Stimulated activated CD8-positive, alpha-beta memory T cell treated with anti-CD3 and anti-CD28 coated beads, Interleukin-7, amount 100 ng/mL, for 4 hours (primary cell): Measurements from ENCODE around the gene NTRK1.

ENCODE experiments used
- DNase-seq, 2 donors: peaks; one replicate each; pipeline ENCODE4 v3.0.0-alpha.2; 2020; ENCODE audit warnings: low read depth in 2 of 2

Gene NTRK1

DNA sequence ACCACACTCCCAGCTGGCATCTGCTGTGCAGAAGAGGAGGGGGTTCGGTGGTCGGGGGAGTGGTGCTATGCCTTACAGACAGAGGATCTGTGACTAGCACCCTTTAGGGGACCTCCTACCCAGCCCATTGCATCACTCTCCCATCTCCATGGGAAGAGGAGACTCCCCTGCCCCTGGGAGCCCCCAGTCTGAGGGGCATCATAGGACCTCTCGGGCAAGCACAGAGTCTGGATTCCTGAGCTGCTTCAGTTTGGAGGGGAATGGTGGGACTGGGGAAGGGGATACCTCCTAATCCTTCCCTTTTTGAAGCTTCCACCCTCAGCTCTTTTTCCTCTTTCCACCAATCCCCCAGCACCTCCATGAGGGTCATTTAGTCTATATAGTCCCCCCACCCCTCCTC lies 3.1 kb upstream of the NTRK1 start:
- no peak for DNase-seq

DNA sequence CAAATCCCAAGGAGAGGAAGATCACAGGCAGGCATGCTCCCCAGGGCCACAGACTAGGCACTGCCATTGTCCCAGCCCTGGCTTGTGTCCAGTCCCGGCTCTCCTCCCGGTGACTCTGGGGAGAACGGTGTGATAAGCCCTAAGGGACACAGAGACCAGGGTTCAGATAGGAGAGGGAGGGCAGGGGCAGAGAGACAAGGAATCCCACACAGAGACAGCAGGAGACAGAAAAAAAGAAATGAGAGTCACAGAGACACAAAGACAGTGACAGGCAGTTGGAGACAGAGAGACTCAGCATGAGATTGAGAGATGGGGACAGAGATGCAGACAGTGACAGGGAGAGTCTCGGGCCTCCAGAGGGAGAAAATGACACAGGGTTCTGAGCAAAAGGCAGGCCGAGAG lies 2.1 kb upstream of the NTRK1 start:
- DNase-seq: no peak

DNA sequence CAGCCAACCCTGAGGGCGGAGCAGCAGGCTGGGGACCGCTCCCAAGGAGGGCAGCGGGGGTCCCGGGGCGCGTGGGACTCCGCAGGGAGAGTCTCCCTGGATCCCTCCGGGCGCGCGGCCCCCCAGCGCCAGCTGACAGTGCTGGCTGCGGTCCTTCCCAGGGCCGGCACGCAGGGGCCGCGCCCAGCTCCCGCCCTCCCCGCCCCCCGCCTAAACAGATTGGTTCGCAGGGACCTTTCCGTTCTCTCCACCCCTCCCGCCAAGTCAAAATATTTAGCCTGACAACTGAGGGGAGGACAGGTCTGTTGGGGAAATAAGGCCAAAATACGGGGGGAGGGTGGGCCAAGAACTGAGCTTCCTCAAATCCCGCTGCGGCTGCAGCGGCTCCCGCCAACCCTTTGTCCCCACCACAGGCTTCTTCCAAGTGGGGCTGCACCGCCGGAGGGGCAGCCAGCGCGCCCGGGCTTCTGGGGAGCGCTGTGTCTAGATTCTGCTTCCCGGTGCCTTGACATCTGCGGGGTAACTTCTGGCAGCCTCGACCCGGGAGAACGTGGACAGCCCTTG lies 1.6 kb upstream of the NTRK1 start, which contains the start of gene INSRR:
Gene INSRR (minus strand): TSS at position 159 of the 564 bp plus-strand sequence. CDS start 496 bp downstream, outside the sequence.
- no peak for DNase-seq

DNA sequence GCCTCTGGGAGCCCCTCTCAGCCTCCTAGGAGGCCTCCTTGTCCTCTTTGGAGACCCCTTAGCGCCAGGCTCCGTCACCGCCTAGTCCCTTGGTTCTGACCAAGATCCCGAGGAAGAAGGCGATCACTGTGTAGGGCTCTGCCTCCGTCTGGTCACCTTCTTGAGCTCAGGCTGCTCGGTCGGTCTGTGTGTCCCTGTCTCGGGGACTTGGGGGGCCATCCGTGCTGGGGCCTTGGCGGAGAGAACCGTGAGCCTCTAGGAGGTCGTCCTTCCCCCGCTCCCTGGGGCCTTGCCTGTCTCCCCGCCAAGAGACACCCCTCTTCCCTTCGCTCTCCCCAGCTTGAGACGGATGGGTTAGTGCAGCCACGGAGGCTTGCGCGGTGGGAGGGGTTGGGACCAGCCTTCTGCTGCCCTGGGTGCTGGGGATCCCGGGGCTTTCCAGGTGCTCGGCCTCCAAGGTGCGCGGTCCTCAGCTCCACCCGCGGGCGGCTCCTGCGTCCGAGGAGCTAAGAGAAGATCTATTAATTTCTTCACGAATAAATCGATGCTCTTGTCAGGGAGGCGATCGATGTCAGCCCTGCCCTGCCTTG lies 1.0 kb upstream of the NTRK1 start:
- DNase-seq: no peak

DNA sequence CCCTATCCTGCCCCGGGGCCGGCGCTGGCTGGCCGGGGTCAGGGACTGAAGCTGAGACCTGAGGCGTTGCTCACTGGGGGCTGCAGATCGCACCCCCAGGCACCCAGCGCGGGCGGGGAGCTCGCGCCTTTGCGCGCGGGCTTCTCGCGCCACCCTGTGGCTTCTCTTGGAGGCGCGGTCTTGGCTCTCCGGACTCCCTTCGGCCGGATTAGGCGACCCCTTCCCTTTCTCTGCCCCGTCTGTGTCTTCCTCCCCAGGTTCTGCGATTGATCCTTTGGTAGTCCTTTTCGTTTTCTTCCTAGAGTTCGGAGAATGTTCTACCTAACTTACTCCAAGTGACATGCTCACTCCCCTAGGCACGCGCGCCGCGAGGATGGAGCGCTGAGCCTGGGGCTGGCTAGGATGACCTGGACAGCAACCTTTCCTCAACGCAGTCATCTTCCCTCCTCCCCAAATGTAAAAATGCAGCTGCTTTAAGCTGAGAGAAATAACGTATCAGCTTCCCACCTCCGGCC lies 495 bp upstream of the NTRK1 start:
- DNase-seq: peak in 1 of 2 donors; percentile 51

DNA sequence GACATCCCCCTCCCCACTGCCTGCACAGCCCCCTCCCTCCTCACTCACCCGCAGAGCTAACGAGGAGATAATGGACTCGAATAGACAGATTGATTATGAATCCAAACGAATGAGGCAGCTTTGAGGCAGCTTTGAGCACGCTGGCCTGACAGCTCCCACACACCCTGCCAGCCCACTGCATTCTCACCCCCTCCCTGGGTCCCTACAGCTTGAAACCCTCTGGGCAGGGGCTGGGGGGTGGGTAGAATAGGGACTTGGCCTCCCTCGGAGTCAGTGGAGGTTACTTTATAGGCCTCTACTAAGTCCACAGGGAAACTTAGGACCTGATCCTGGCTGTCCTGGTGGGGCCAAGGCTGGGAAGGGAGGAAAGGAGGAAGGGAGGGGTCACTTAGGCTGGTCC lies 1.9 kb downstream of the NTRK1 start:
- DNase-seq: no peak

DNA sequence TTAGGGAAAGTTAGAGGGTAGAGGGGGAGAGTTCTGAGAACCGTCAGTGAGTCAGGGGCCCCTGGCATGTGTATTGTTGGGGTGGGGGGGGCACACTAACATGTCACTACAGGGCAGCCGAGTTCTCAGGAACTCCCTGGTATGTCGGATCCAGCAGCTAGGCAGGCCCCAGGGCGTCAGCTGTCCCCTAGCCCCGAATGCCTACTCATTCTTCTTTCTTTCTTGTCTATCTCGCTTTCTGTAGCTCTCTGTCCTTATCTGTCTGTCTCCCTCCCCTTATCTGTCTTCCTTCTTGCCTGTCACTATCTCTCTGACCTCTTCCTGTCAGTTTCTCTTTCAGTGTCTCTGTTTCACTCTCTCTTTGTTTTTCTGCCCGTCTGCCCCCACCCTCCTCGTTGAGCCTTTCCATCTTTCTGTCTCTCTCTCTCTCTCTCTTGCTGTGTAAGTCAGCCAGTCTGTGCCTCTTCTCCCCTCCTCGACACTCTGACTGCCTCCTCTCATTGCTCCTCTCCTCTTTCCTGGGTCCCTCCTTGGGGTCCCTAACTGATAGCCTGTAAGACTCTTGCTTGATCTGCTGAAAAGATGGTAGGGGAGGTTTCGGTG lies 2.4 kb downstream of the NTRK1 start:
- DNase-seq: no peak

DNA sequence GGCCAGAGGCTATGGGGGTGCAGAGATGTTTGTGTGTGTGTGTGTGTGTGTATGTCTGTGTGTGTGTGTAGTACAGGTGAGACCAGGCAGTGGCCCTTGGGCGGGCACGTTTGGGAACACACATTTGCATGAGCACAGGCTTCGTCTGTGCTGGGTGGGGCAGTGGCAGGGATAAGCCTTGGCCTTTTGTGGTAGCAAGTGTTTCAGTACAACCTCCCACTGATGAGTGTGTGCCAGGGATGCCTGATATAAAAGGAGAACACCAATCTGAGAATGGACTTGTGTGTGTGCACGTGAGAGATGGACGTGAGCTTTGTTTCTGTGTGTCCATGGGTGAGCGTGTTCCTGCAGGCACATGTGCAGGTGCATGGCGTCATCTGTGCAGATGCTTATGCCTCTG lies 3.0 kb downstream of the NTRK1 start:
- no peak for DNase-seq

DNA sequence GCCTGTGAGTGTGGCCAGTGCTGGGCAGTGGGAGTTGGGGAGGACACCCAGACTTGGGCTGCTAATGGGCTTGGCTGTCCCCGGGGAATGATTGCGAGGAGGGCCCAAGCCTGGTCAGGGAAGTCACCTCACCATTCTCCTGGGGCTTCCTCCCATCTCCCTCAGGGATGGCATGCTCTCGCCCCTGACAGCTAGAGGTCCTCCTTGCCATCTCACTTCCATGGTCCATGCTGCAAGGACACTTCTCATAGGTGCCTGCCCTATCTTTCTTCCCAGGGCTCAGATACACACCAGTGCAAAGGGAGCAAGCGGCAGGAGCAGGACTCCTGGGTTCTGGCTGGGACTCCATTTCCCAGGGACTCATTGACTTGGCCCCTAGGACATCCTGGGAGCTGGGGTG lies 4.1 kb downstream of the NTRK1 start:
- no peak for DNase-seq

DNA sequence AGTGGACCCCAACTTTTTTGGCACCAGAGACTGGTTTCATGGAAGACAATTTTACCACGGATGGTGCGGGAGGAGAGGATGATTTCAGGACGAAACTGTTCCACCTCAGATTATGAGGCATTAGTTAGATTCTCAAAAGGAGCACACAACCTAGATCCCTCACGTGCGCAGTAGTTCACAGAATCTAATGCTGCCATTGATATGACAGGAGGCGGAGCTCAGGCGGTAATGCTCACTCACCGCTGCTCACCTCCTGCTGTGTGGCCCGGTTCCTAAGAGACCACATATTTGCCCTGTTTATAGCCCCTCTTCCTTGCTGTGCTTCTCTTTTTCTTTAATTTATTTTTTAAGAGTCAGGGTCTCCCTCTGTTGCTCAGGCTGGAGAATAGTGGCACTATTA lies 4.6 kb downstream of the NTRK1 start:
- no peak for DNase-seq

DNA sequence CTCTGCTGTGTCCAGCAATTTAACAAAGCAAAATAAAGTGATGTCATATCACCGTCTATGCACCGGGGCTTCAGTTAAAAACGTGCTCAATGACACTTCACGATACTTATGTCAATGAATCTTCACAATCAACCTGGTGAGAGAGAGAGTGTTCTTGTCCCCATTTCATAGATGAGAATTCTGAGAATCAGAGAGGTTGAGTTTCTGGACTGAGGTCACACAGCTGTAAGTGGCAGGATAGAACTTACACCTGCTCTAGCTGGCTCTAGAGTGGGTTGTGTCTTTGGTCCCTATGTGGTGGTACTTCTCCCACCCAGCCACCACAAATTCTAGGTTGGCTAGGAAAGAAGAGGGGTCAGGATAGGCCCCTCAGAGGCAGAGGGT lies 5.2 kb downstream of the NTRK1 start:
- DNase-seq: no peak

DNA sequence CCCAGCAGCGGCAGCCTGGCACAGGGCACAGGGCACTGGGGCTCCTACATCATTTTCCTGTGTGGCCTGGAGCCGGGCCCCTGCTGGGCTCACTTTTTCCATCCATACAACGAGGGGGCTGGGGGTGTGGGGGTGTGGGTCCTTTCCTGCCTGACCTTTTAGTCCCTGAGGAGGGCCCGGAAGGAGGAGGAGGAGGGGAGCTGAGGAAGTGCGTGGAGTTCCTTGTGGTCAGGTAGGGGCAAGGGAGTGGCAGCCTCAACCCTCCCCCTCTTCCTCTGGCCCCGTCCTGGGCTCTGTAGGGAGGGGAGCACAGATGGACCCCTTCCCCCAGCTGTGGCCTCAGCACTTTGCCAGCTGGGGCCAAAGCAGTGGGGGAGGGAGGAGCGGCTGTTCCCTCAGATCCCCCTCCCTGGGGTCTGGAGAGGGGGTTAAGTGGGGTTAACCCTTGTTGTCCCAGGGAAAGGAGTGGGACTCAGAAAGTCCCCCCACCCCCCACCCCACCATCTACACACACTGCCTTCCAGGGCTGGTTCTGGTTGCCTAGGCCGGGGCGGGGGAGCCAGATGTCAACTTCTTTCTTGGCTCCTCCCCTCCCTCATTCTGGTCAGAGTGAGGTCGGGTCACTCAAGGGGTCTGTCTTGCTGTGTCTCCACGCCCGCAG lies 5.7 kb downstream of the NTRK1 start:
- peak in 1 of 2 donors; percentile 7 for DNase-seq

DNA sequence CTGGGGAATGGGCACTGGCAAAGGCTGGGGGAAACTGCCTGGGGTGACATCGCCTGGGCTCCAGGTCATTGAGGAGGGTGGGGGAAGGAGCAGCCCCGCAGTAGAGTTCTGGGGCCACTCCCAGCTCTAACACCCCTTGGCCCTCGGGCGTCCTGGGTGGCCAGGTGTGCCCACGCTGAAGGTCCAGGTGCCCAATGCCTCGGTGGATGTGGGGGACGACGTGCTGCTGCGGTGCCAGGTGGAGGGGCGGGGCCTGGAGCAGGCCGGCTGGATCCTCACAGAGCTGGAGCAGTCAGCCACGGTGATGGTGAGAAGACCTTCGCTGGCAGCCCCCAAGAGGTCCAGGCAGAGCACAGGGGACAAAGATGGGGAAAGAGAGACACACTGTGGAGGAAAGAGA lies 7.7 kb downstream of the NTRK1 start:
- DNase-seq: no peak

DNA sequence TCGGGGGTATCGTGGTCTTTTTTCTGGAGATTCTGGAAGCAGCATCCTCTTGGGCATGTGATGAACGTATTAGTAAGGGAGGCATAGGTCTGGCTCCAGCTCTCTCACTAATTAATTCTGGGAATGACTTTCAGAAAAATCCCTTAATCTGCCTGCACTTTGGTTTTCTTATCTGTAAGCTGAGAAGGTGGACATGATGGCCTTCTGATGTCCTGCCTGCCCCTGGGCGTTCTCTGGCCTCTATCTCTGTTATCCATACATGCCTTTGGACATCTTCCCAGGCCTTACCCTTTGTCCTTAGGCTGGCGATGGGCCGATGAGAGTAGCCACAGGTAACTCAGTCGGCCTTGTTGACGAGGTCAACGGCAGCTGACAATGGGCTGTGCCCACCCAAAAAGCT lies 8.8 kb downstream of the NTRK1 start:
- no peak for DNase-seq

DNA sequence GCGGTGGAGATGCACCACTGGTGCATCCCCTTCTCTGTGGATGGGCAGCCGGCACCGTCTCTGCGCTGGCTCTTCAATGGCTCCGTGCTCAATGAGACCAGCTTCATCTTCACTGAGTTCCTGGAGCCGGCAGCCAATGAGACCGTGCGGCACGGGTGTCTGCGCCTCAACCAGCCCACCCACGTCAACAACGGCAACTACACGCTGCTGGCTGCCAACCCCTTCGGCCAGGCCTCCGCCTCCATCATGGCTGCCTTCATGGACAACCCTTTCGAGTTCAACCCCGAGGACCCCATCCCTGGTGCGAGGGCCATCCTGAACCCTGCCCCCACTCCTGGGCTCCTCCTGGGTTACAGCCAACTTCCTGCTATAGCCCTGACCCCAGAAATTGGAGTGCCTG lies 13.0 kb downstream of the NTRK1 start:
- no peak for DNase-seq

DNA sequence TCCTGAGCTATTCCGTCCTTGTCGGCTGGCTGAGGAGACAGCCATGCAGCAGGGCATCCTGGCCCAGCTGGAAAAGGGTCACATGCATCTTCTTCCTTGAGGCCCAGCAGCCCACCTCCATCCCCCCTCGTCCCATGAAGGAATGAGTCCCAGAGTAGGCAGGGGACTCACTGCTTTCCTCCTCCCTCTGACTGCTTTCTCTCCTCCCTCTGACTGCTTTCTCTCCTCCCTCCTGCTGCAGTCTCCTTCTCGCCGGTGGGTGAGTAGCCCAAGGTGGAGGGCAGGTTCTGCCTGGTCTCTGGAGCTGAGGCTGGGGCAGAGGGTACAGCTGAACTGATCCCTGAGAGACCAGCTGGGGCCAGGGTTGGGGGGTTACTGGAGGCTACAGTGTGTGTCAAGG lies 13.5 kb downstream of the NTRK1 start:
- DNase-seq: no peak

DNA sequence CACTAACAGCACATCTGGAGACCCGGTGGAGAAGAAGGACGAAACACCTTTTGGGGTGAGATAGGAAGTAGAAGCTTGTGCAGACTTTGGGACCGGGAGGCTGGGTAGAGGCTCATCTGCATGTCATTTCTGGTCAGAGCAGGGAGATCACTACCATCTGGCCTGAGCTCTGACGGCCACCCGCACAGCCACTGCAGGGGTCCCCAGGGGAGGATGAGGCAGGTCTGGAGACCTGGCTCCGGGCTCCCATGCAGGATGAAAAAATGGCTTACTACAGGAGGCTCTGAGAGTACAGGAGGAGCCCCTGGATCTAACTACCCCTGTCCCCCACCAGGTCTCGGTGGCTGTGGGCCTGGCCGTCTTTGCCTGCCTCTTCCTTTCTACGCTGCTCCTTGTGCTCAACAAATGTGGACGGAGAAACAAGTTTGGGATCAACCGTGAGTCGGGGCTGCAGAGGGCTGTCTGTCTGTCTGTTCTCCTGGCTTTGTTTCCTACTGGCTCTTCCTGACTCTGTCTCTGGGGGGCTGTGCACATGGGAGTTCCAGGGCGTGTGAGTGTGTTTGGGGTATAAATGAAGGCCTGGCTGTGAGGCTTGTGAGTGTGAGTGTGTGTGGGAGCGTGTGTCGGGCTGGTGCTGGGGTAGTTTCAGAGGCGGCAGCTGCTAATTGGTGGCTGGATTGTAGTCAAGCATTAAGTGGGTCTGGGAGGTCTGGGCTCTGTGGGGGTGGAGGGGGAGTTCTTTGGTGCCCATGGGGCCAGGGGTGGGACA lies 14.1 kb downstream of the NTRK1 start:
- no peak for DNase-seq

DNA sequence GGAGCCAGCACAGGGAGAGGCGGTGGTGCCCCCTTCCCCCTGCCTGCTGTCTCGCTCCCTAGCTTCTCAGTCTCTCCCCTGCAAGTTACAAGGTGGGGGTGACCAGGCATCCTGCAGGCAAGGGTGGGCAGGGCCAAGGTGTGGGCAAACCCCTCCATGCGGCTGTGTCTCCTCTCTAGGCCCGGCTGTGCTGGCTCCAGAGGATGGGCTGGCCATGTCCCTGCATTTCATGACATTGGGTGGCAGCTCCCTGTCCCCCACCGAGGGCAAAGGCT lies 14.6 kb downstream of the NTRK1 start:
- no peak for DNase-seq

DNA sequence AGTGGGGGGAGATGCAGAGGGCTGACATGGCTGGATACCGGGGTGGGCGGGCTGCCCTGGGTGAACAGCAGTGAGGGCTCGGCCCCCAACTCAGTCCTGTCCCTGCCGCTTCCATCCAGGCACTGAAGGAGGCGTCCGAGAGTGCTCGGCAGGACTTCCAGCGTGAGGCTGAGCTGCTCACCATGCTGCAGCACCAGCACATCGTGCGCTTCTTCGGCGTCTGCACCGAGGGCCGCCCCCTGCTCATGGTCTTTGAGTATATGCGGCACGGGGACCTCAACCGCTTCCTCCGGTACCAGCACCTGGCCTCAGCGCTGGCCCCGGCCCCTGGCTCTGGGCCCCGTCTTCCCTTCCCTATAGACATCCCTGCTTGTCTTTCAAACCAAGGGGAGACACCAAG lies 15.6 kb downstream of the NTRK1 start:
- no peak for DNase-seq

DNA sequence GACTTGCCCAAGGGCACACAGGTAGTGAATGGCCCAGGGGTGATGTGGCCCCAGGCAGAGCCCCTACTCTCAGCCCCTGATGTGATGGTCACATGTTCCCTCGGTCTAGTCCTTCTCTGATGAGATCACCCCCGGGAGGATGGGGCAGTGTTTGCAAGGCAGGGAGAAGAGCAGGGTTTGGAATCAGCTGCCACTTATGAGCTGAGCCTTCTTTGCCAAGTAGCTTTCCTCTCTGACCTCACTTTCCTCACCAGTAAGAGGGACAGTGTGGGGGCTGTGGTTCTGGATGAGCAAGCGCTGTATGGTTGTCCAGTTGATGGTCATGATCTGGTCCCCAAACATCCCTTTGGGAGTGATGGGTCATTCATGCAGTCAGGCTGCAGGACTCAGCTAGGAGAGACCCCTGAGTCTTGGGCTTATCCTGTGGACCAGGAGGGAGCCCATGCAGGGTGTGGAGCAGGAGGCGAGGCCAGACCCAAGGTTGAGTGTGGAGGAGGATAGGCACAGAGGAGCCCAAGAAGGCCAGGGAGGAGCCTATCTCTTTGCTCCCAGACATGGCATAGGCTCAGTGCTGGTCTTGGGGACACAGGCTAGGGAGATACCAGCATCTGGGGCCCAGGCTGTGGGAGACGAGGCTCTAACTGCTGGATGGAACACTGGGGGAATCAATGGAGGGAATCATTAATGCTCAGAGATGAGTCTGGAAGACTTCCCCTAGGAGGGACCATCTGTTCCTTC lies 16.9 kb downstream of the NTRK1 start:
- no peak for DNase-seq

DNA sequence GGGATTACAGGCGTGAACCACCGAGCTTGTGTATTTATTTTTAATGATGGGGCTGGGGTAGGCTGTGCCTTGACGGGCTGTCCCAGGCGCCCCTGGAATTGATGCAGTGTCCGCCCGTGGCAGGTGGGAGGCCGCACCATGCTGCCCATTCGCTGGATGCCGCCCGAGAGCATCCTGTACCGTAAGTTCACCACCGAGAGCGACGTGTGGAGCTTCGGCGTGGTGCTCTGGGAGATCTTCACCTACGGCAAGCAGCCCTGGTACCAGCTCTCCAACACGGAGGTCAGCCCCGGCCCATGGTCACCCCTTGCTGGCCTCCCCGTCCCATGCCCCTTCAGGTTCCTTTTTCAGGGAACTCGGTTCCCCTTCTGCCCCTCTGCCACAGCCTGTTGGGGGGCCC lies 19.2 kb downstream of the NTRK1 start:
- no peak for DNase-seq

DNA sequence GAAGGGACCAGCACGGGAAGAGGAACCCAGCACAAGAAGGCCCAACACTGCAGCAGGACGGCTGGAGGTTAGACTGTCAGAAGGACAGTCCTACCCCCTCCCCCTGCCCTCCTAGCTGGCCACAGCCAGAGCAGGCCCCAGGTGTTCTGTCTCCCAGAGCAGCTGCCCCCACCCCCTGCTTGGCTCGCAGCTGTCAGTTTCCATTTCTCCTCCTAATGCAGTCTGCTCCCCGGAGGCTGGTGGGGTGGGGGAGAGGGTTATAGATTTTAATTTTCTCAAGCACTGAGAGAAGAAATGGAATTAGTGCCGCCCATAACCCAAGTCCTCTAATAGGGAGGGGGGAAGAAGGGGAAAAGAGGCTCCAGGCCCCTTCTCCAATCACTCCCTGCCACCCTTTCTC lies 19.8 kb downstream of the NTRK1 start:
- DNase-seq: no peak
